Retinal pigment epithelial cell (primary cell): ENCODE data around the gene SLC13A3.

Source experiments
- DNase-seq: peaks from one replicate; pipeline ENCODE4 v3.0.0-alpha.2; 2010; ENCODE audit warnings: low read depth
- H3K4me3 ChIP-seq: 2 replicates; pipeline ENCODE4 v1.5.1; 2011; ENCODE audit warnings: mild to moderate bottlenecking, low read length, control low read depth, moderate library complexity
- CTCF ChIP-seq: conservative IDR thresholded peaks from 2 replicates; pipeline ENCODE4 v1.5.1; 2011; ENCODE audit warnings: low read depth, low read length, control low read depth, inconsistent platforms

Gene SLC13A3

GRCh38 chr20:46512943-46513844, 138.1 kb downstream of the SLC13A3 start, which contains the start of gene ZNF334:
Gene ZNF334, minus strand, starts transcription at chr20:46513559. Its CDS starts 1,457 bp downstream, at chr20:46512102.
- H3K4me3 ChIP-seq: peak within 1 kb of the TSS; percentile 76
- no peak for TF ChIP-seq CTCF
- DNase-seq: peak; percentile 8

GRCh38 chr20:46509523-46509922, 141.7 kb downstream of the SLC13A3 start:
- H3K4me3 ChIP-seq: no peak overlapping the region
- no peak for TF ChIP-seq CTCF
- DNase-seq: no peak
